HepG2 (cell line): Measurements from ENCODE around the gene HOXD8. TPM values are rescaled to one million over a fixed set of nuclear protein-coding genes. Genes with fewer than 3 reads are reported as not detected.

ENCODE experiments used
- ATAC-seq: fragments of 200-7000 bp; cut with Tn5 transposase; 3 replicates; pipeline ENCODE4 v1.9.1; 2020; ENCODE audit warnings: mild to moderate bottlenecking, moderate library complexity
- BruUV-seq: library from RNA; stranded (reverse); fragments of 400-500 nt; replicated peaks from 2 replicates; lab custom pipeline; 2021; lab: Mats Ljungman, UMichigan
- CTCF ChIA-PET: fragments of 300-600 bp; formaldehyde crosslinking; extraction: SDS; loops from one replicate; lab custom pipeline; 2021; ENCODE audit warnings: low total read pairs, inconsistent platforms, low intra/inter-chr PET ratio; lab: Yijun Ruan, JAX
- POLR2A ChIA-PET: fragments of 350-600 bp; sonication (Branson Sonifier 250); formaldehyde crosslinking; loops from one replicate; lab custom pipeline; 2020; ENCODE audit warnings: antibody characterized with exemption, inconsistent platforms; lab: Yijun Ruan, JAX
- DNase-seq: peaks from one replicate; pipeline ENCODE4 v3.0.0-alpha.2; 2015; ENCODE audit warnings: low spot score
- FAIRE-seq: peaks from 3 replicates; lab custom pipeline; 2011; peaks lifted over from hg19 to GRCh38; lab: Jason Lieb, UNC
- H2AFZ ChIP-seq: one replicate; pipeline ENCODE4 v1.6.1; 2011; ENCODE audit warnings: low read length, inconsistent platforms
- H3K27ac ChIP-seq: fragments of 300-600 bp; 3 replicates; pipeline ENCODE4 v1.8.0; 2011; ENCODE audit warnings: mixed run types, mild to moderate bottlenecking, mixed read lengths, low read length, inconsistent platforms; ENCODE audit not compliant: insufficient read depth; ENCODE audit errors: extremely low read length
- H3K27me3 ChIP-seq, 2 experiments: fragments of 200-600 bp in 1 of 2; 2 replicates in 1 of 2; 3 replicates in 1 of 2; pipeline versions ENCODE4 v1.6.0 to v1.8.0; 2011; ENCODE audit warnings: low read length in 2 of 2, mild to moderate bottlenecking in 2 of 2, moderate library complexity in 2 of 2, inconsistent platforms in 1 of 2; ENCODE audit not compliant: insufficient read depth in 2 of 2, control insufficient read depth in 1 of 2
- H3K36me3 ChIP-seq, 2 experiments: fragments of 200-600 bp in 1 of 2; replicated peaks in 1 of 2; 2 replicates in 1 of 2; 3 replicates in 1 of 2; pipeline versions ENCODE4 v1.5.1 to v1.8.0; 2011; ENCODE audit warnings: low read length in 2 of 2, inconsistent platforms in 1 of 2; ENCODE audit not compliant: insufficient read depth in 2 of 2, control insufficient read depth in 1 of 2
- H3K4me1 ChIP-seq: 2 replicates; pipeline ENCODE4 v1.5.1; 2012; ENCODE audit warnings: low read length, inconsistent platforms; ENCODE audit not compliant: insufficient read depth
- H3K4me2 ChIP-seq: 2 replicates; pipeline ENCODE4 v1.6.0; 2011; ENCODE audit warnings: low read depth, low read length, inconsistent platforms
- H3K4me3 ChIP-seq, 3 experiments: fragments of 200-600 bp in 1 of 3; sonication (generic), shearing (Covaris generic) in 1 of 3; replicated peaks in 1 of 3; 2 replicates each; pipeline ENCODE4 v1.5.1; 2011 to 2016; ENCODE audit warnings: low read length in 3 of 3, inconsistent platforms in 2 of 3, low read depth in 2 of 3, mild to moderate bottlenecking in 2 of 3, control low read depth in 1 of 3, mixed read lengths in 1 of 3; ENCODE audit not compliant: insufficient read depth in 1 of 3
- H3K79me2 ChIP-seq: one replicate; pipeline ENCODE4 v1.6.1; 2011; ENCODE audit warnings: low read length, inconsistent platforms; ENCODE audit not compliant: insufficient read depth
- H3K9ac ChIP-seq: 2 replicates; pipeline ENCODE4 v1.6.0; 2011; ENCODE audit warnings: mild to moderate bottlenecking, low read depth, low read length, inconsistent platforms; ENCODE audit not compliant: insufficient read depth
- H3K9me3 ChIP-seq: 2 replicates; pipeline ENCODE4 v1.5.1; 2012; ENCODE audit warnings: mild to moderate bottlenecking, low read length
- H4K20me1 ChIP-seq: 2 replicates; pipeline ENCODE4 v1.6.0; 2011; ENCODE audit warnings: inconsistent platforms, mild to moderate bottlenecking, low read length, moderate library complexity; ENCODE audit not compliant: insufficient read depth
- EZH2 ChIP-seq: conservative IDR thresholded peaks from 2 replicates; pipeline ENCODE4 v1.6.1; 2012; ENCODE audit warnings: mild to moderate bottlenecking, low read depth, low read length, moderate library complexity
- NFKBIZ ChIP-seq: IDR thresholded peaks from 2 replicates; pipeline ENCODE4 v1.6.1; 2018; ENCODE audit warnings: missing genetic modification reagents, missing compliant biosample characterization
- ZBTB43 ChIP-seq: sonication (generic); formaldehyde crosslinking; conservative IDR thresholded peaks from 2 replicates; pipeline ENCODE4 v1.4.0; 2020; ENCODE audit warnings: missing genetic modification reagents
- ZNF10 ChIP-seq: sonication (generic); formaldehyde crosslinking; IDR thresholded peaks from 2 replicates; pipeline ENCODE4 v1.4.0; 2020; ENCODE audit warnings: mild to moderate bottlenecking, low read depth, missing genetic modification reagents, borderline replicate concordance
- ZNF34 ChIP-seq: sonication (generic); formaldehyde crosslinking; IDR thresholded peaks from 2 replicates; pipeline ENCODE4 v1.4.0; 2020; ENCODE audit warnings: mild to moderate bottlenecking, missing genetic modification reagents, borderline replicate concordance
- WGBS: methylation state at CpG from one replicate; pipeline ENCODE4 v1.1.6; 2017; ENCODE audit warnings: low lambda C conversion rate; 5-methylcytosine and 5-hydroxymethylcytosine counted together
- in situ Hi-C: cut with HindIII; loops from 2 replicates; pipeline ENCODE4 v1.10.0; 2017; ENCODE audit warnings: low pct_unique_long_range_greater_than_20kb; ENCODE audit not compliant: extremely low pct_ligation_motif_present
- intact Hi-C: fragments of 100-400 bp; cut with micrococcal nuclease; formaldehyde crosslinking; loops from one replicate; pipeline ENCODE4 v1.10.0; 2022; ENCODE audit not compliant: unreplicated experiment
- polyA plus RNA-seq, 8 experiments: library from polyadenylated mRNA; depleted of rRNA in 3 of 8; stranded (reverse) in 7 of 8; unstranded in 1 of 8; fragments of >200 nt; fragmentation: Illumina TruSeq in 4 of 8; extraction: Trizol in 4 of 8; gene quantifications; 2 replicates each; pipeline versions ENCODE4 v1.2.1 to v1.2.3, GENCODE V29; 2011 to 2016; ENCODE audit warnings: low read depth in 4 of 8, missing spikeins in 1 of 8, mixed read lengths in 1 of 8; ENCODE audit not compliant: insufficient read depth in 1 of 8
- total RNA-seq, 5 experiments: library from RNA; depleted of rRNA; stranded (reverse); fragments of >200 nt; fragmentation: Illumina TruSeq; extraction: Trizol; gene quantifications; 2 replicates each; pipeline ENCODE4 v1.2.3, GENCODE V29; 2016; ENCODE audit warnings: low read depth in 1 of 5

HOXD8 gene
- total and polyA plus RNA-seq, 2 of the 13 experiments (the other 11 are each of a cell fraction or from before 2014, with no cell fraction given): not detected

GRCh38 chr2:176115883-176116813 is 13.4 kb upstream of the HOXD8 start, which contains the start of gene HOXD10:
Gene HOXD10, plus strand, starts transcription at chr2:176116778. Its CDS starts 56 bp downstream, at chr2:176116834.
- H3K27me3 ChIP-seq: peaks cover 27 to 97% of the 10 kb centered on the region in 2 experiments
- H3K36me3 ChIP-seq: no peaks in the 10 kb centered on the region
- no peak for ATAC-seq
- peaks cover 14% of the 10 kb centered on the region for H3K4me1 ChIP-seq
- H3K4me2 ChIP-seq: no peak within 1 kb of the TSS
- no peaks in the 10 kb centered on the region for H4K20me1 ChIP-seq
- no peak within 1 kb of the TSS for H3K27ac ChIP-seq
- TF ChIP-seq ZBTB43: no peak
- TF ChIP-seq EZH2: peak; percentile 27
- no peak within 1 kb of the TSS for H3K9ac ChIP-seq
- intact Hi-C loops: no loop called here
- no peak within 1 kb of the TSS for H2AFZ ChIP-seq
- no TSS peak for BruUV-seq
- 46% methylated on average over 57 of the region's 66 CpGs for WGBS
- POLR2A ChIA-PET: no interaction called here
- in situ Hi-C loops: no loop called here
- no peak within 1 kb of the TSS for H3K4me3 ChIP-seq
- no peak for DNase-seq
- FAIRE-seq: no peak
- no peaks in the 10 kb centered on the region for H3K9me3 ChIP-seq
- CTCF ChIA-PET: no interaction called here
- no peaks in the 10 kb centered on the region for H3K79me2 ChIP-seq

- FAIRE-seq (no peak), DNase-seq (no peak), ATAC-seq (no peak)
- Histone ChIP-seq H3K9me3 (no peaks in the 10 kb centered on the region), H3K4me3 (no peak overlapping the region), H3K79me2 (no peaks in the 10 kb centered on the region), H4K20me1 (no peaks in the 10 kb centered on the region), H3K4me1 (peaks cover 14% of the 10 kb centered on the region), H3K36me3 (no peaks in the 10 kb centered on the region), H3K4me2 (no peak overlapping the region), H3K27me3 (peaks cover 24 to 98% of the 10 kb centered on the region in 2 experiments), H2AFZ (no peak overlapping the region), H3K27ac (no peak overlapping the region), H3K9ac (no peak overlapping the region)
- in situ Hi-C loops: no loop called here
- CTCF ChIA-PET: no interaction called here
- TF ChIP-seq EZH2: peak; percentile 71; the same call in 1 of the 2 replicates
- no peak for TF ChIP-seq ZNF10
- no peak for TF ChIP-seq NFKBIZ (CRISPR knock-in tag)
- no peak for TF ChIP-seq ZNF34
- intact Hi-C loops: no loop called here
- POLR2A ChIA-PET: no interaction called here
- WGBS: 57% methylated on average over 30 of the region's 40 CpGs
- no TSS peak for BruUV-seq
These were observed 12.2 kb upstream of the HOXD8 start for GRCh38 chr2:176117162-176117822.
